ENCODE measurements around the gene PECR. TPM values are rescaled to one million over a fixed set of nuclear protein-coding genes. Genes with fewer than 3 reads are reported as not detected.

Gene PECR
- total RNA-seq, 1 donor from 2014 or later, result 21.2 TPM

- no peaks in the 10 kb centered on the region for H3K27me3 ChIP-seq
- H3K4me3 Mint-ChIP-seq, result peak overlapping the region; percentile 30
- peaks cover 27% of the 10 kb centered on the region for H3K4me1 Mint-ChIP-seq
- H2AFZ ChIP-seq (replicated peaks), result no peak overlapping the region
- H3K9me3 Mint-ChIP-seq, result no peaks in the 10 kb centered on the region
- peaks cover 15% of the 10 kb centered on the region for H4K20me1 ChIP-seq (ENCODE audit: low read depth)
- no peak overlapping the region for H3K4me2 ChIP-seq
- peaks cover 21% of the 10 kb centered on the region for H3F3A ChIP-seq (ENCODE audit: low read depth)
- DNase-seq (ENCODE audit: low spot score), result no peak
- H3K36me3 ChIP-seq, result no peaks in the 10 kb centered on the region
- no peaks in the 10 kb centered on the region for H3K27me3 Mint-ChIP-seq (ENCODE audit: insufficient read depth, low read depth)
- H3K4me3 ChIP-seq, result no peak overlapping the region
- H3K4me1 ChIP-seq, result peaks cover 35% of the 10 kb centered on the region
- H3K9ac ChIP-seq, result no peak overlapping the region
- no peaks in the 10 kb centered on the region for H3K9me3 ChIP-seq (ENCODE audit: low read depth)
- H3K27ac Mint-ChIP-seq, result peak overlapping the region; percentile 2
- H3K79me2 ChIP-seq (ENCODE audit: low read depth), result peaks cover 38% of the 10 kb centered on the region
- no peak overlapping the region for H3K27ac ChIP-seq
- no peak for TF ChIP-seq CTCF (IDR thresholded peaks at IDR 0.05)
- TF ChIP-seq EZH2phosphoT487 (IDR thresholded peaks at IDR 0.05), result no peak
- no peak for TF ChIP-seq EZH2 (IDR thresholded peaks at IDR 0.05)
- H3K36me3 Mint-ChIP-seq, result peaks cover 3% of the 10 kb centered on the region
These were observed 78.9 kb downstream of the PECR start for GRCh38 chr2:216002693-216003092.

DNA sequence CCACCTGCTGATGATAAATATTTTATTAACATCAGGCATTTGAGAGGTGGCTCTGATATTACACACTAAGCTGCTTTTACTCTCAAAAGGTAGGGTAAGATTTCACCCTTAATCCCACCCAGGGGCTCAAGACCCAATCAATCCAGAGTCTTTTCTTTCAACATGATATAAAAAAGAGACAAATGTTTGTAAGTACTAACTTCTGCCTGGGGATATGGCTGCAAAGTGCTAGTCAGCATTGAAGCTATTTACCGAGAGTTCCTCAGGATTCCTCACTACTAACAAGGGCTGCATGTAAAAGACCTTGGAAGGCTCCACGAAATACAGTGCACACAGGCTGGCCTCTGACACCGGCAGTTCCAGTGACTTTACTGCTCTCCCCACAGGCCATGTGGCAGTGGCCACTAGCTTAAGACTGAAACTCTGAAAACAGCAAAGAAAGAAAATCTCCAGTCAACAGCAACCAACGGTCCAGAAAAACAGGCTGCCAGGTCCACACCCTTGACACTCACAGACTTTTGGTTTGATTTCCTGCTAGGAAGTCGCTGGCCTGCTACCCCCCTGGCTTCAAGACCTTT, 79.4 kb downstream of the PECR start:
- H3K79me2 ChIP-seq (ENCODE audit: low read depth), result peaks cover 38% of the 10 kb centered on the region
- H3K4me2 ChIP-seq, result peak overlapping the region; percentile 28
- peaks cover 35% of the 10 kb centered on the region for H3K4me1 ChIP-seq
- peaks cover 15% of the 10 kb centered on the region for H4K20me1 ChIP-seq (ENCODE audit: low read depth)
- no peak for TF ChIP-seq CTCF (IDR thresholded peaks at IDR 0.05)
- no peak for TF ChIP-seq EZH2 (IDR thresholded peaks at IDR 0.05)
- TF ChIP-seq EZH2phosphoT487 (IDR thresholded peaks at IDR 0.05), result no peak
- no peak overlapping the region for H3K9ac ChIP-seq
- H3K27ac ChIP-seq, result no peak overlapping the region
- H3K9me3 ChIP-seq (ENCODE audit: low read depth), result no peaks in the 10 kb centered on the region
- Mint-ChIP-seq H3K9me3 (no peaks in the 10 kb centered on the region), H3K4me1 (peaks cover 27% of the 10 kb centered on the region), H3K27ac (peak overlapping the region; percentile 2), H3K4me3 (peak overlapping the region; percentile 30), H3K36me3 (peaks cover 5% of the 10 kb centered on the region), H3K27me3 (ENCODE audit: insufficient read depth, low read depth) (no peaks in the 10 kb centered on the region)
- H3F3A ChIP-seq (ENCODE audit: low read depth), result peaks cover 21% of the 10 kb centered on the region
- no peak overlapping the region for H3K4me3 ChIP-seq
- no peaks in the 10 kb centered on the region for H3K36me3 ChIP-seq
- no peak overlapping the region for H2AFZ ChIP-seq (replicated peaks)
- no peak for DNase-seq (ENCODE audit: low spot score)
- no peaks in the 10 kb centered on the region for H3K27me3 ChIP-seq

DNA sequence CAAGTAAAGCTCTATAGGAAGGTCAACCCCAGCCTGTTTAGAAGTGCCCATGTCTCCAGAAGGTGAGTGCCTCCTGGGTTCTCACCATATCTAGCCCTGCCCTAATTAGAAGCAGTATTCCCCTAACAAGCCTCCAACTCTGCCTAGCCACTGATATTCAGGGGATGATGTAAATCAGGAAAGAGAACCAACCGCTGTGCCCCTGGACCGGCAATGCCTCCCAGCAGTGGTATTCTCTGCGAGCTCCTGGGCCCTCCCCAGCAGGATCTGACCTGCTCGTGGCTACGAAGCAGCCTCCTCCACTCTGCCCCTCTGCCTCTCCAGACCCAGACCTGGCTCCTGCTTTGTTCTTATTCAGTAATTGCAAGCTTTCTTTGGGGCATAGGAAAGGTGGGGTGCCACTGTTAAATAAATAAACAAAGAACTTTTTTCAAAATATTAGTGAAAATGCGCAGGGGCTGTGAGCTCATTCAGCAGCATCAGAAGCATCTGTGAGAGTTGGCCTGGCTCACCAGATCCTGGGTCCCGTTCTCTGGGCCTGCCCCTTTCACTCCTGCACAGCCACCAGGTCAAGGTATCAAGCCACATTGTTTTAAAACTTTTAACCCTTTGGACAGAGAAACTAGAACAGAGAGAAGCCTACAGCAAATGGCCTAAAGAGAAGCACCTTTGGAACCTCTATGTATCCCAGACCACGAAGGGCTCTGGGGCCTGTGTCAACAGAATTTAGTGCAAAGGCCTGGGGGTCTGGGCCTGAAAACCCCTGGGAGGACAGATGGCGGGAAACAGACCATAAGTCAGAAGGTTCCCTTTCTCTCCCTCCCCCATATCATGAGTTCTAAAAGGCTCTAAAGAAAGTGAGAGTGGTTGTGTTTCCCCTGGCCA, 80.2 kb downstream of the PECR start:
- no peak overlapping the region for H3K4me3 ChIP-seq
- peaks cover 21% of the 10 kb centered on the region for H3K4me1 Mint-ChIP-seq
- H3K27ac ChIP-seq, result peak overlapping the region; percentile 6
- no peaks in the 10 kb centered on the region for H3K27me3 ChIP-seq
- peaks cover 29% of the 10 kb centered on the region for H3K4me1 ChIP-seq
- H3K36me3 Mint-ChIP-seq, result peaks cover 2% of the 10 kb centered on the region
- H3K9ac ChIP-seq, result no peak overlapping the region
- H3F3A ChIP-seq (ENCODE audit: low read depth), result peaks cover 14% of the 10 kb centered on the region
- H2AFZ ChIP-seq (replicated peaks), result no peak overlapping the region
- no peaks in the 10 kb centered on the region for H3K27me3 Mint-ChIP-seq (ENCODE audit: insufficient read depth, low read depth)
- peaks cover 34% of the 10 kb centered on the region for H3K79me2 ChIP-seq (ENCODE audit: low read depth)
- no peaks in the 10 kb centered on the region for H3K36me3 ChIP-seq
- no peak overlapping the region for H3K27ac Mint-ChIP-seq
- peaks cover 9% of the 10 kb centered on the region for H4K20me1 ChIP-seq (ENCODE audit: low read depth)
- H3K9me3 ChIP-seq (ENCODE audit: low read depth), result no peaks in the 10 kb centered on the region
- H3K9me3 Mint-ChIP-seq, result no peaks in the 10 kb centered on the region
- TF ChIP-seq CTCF (IDR thresholded peaks at IDR 0.05) (no peak), EZH2 (IDR thresholded peaks at IDR 0.05) (no peak), EZH2phosphoT487 (IDR thresholded peaks at IDR 0.05) (no peak)
- H3K4me2 ChIP-seq, result peak overlapping the region; percentile 28
- H3K4me3 Mint-ChIP-seq, result no peak overlapping the region
- DNase-seq (ENCODE audit: low spot score), result no peak

All from neural progenitor cell (in vitro differentiated cells).